VCaP (cell line): ENCODE data around the gene BAZ2B.

ENCODE experiments used
- H3K27ac ChIP-seq: fragments of 450-650 bp; 2 replicates; pipeline ENCODE4 v1.5.1; 2017
- CTCF ChIP-seq: fragments of 450-650 bp; conservative IDR thresholded peaks from 2 replicates; pipeline ENCODE4 v1.5.1; 2017; ENCODE audit warnings: mild to moderate bottlenecking, moderate library complexity

The BAZ2B gene

GRCh38 chr2:159608723-159609308, 7.5 kb downstream of the BAZ2B start:
- TF ChIP-seq CTCF = no peak
- no peak overlapping the region for H3K27ac ChIP-seq

GRCh38 chr2:159608108-159608507, 8.2 kb downstream of the BAZ2B start:
- TF ChIP-seq CTCF = no peak
- no peak overlapping the region for H3K27ac ChIP-seq

- no peak for TF ChIP-seq CTCF
- H3K27ac ChIP-seq = peak overlapping the region; percentile 32
These were observed 10.1 kb downstream of the BAZ2B start for GRCh38 chr2:159606287-159606686.

GRCh38 chr2:159605441-159606178, 10.7 kb downstream of the BAZ2B start:
- TF ChIP-seq CTCF = no peak
- peak overlapping the region; percentile 32 for H3K27ac ChIP-seq

GRCh38 chr2:159604159-159604558, 12.2 kb downstream of the BAZ2B start:
- no peak overlapping the region for H3K27ac ChIP-seq
- no peak for TF ChIP-seq CTCF

GRCh38 chr2:159600752-159601151, 15.6 kb downstream of the BAZ2B start:
- no peak overlapping the region for H3K27ac ChIP-seq
- TF ChIP-seq CTCF = no peak

GRCh38 chr2:159595410-159596046, 20.8 kb downstream of the BAZ2B start:
- TF ChIP-seq CTCF = no peak
- H3K27ac ChIP-seq = no peak overlapping the region
